Fibroblast of villous mesenchyme (primary cell): ENCODE results near the gene RTP5. TPM values are rescaled to one million over a fixed set of nuclear protein-coding genes. Genes with fewer than 3 reads are reported as not detected.
"Not testable (repeated sequence)": the region's sequence is repeated elsewhere in the genome, so short reads cannot be mapped to it uniquely, and the experiment has no call there.

Experiments
- DNase-seq: peaks from one replicate; pipeline ENCODE4 v3.0.0-alpha.2; 2010; ENCODE audit warnings: low read depth
- H3K4me3 ChIP-seq: 2 replicates; pipeline ENCODE4 v1.5.1; 2011; ENCODE audit warnings: low read depth, mild to moderate bottlenecking, low read length
- total RNA-seq: library from RNA; depleted of rRNA; stranded (reverse); fragments of >200 nt; gene quantifications from 2 replicates; pipeline ENCODE4 v1.2.3, GENCODE V29; 2012
- TF ChIP-seq, protein P1 (sequence below): IDR thresholded peaks from 2 replicates; pipeline ENCODE4 v1.5.1; 2012; ENCODE audit warnings: low read depth, mild to moderate bottlenecking, low read length; ENCODE audit not compliant: insufficient read depth

Gene RTP5
- total RNA-seq, 1 donor: not detected

DNA sequence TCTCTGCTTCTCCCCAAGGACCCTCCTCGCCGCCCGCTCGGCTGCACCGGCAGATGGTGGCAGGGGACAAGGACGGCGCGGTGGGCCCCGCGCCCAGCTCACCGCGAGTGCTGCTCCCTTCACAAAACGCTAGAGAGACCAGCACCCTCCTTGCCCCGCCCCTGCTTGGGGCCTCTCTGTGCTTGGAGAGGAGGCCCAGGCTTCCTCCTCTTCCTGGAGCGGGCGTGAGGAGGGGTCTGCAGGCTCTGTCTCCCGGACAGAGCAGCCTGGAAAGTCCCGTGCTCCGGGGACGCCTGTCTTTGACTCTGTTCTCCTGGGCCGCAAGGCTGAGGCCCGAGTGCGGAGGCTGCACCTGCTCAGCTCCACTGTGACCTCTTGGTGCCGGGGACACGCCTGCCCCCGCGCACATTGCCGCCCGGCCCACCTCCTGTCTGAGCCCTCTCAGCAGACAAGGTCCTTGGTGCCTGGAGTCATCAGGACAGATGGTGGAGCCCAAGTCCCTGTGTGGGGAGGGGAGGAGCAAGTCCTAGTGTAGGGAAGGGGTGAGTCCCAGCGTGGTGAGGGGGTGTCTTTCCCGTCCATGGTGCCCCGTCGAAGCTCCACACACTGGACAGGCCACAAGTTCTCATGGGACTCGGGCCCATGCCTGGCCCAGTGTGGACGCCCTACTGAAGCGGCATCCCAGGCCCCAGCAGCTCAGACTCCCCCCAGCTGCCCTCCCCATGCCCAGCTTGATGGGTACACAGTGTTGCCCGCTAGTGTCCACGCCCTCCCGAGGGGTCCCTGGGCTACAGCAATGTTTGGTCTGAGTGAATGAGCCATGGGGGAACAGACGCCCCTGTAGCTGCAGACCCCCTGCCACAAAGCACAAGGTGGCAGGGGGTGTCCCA, 33.8 kb downstream of the RTP5 start:
- TF ChIP-seq, protein P1, sequence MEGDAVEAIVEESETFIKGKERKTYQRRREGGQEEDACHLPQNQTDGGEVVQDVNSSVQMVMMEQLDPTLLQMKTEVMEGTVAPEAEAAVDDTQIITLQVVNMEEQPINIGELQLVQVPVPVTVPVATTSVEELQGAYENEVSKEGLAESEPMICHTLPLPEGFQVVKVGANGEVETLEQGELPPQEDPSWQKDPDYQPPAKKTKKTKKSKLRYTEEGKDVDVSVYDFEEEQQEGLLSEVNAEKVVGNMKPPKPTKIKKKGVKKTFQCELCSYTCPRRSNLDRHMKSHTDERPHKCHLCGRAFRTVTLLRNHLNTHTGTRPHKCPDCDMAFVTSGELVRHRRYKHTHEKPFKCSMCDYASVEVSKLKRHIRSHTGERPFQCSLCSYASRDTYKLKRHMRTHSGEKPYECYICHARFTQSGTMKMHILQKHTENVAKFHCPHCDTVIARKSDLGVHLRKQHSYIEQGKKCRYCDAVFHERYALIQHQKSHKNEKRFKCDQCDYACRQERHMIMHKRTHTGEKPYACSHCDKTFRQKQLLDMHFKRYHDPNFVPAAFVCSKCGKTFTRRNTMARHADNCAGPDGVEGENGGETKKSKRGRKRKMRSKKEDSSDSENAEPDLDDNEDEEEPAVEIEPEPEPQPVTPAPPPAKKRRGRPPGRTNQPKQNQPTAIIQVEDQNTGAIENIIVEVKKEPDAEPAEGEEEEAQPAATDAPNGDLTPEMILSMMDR: no peak

DNA sequence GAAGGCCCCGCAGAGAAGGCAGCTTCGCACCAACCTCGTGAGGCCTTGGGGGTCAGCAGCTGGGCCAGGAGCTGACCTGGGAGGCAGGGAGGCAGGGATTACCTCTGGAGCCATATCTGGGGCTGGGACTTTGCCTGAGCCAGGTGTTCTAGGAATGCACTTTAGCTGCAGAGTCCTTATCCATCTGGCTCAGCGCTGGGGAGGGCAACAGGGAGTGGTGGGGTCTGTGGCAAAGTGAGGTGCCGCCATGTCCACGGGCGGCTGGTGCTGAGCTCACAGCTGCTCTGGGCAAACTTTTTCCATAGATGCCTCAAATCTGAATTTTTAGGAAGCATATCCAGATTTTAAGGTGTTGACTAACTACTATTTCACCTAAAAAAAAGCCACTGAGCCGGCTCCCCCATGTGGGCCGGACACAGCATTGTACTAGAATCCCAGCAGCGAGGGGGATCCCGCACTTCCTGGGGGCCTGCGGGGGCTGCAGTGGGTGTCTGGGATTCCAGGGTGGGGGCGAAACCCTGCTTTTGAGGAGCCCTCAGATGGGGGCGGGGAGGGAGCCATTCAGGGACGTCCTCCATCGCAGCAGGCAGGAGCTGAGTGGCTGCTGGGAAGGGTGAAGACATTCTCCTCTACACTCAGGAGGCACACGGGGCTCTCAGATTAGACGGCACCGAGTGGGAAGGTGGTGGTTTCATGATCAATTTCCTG, 34.6 kb downstream of the RTP5 start:
- H3K4me3 ChIP-seq: no peak overlapping the region
- DNase-seq: no peak
- TF ChIP-seq, protein P1: no peak

More for the DNA sequence above, 33.8 kb downstream of the RTP5 start:
- H3K4me3 ChIP-seq: no peak overlapping the region
- DNase-seq: no peak

DNA sequence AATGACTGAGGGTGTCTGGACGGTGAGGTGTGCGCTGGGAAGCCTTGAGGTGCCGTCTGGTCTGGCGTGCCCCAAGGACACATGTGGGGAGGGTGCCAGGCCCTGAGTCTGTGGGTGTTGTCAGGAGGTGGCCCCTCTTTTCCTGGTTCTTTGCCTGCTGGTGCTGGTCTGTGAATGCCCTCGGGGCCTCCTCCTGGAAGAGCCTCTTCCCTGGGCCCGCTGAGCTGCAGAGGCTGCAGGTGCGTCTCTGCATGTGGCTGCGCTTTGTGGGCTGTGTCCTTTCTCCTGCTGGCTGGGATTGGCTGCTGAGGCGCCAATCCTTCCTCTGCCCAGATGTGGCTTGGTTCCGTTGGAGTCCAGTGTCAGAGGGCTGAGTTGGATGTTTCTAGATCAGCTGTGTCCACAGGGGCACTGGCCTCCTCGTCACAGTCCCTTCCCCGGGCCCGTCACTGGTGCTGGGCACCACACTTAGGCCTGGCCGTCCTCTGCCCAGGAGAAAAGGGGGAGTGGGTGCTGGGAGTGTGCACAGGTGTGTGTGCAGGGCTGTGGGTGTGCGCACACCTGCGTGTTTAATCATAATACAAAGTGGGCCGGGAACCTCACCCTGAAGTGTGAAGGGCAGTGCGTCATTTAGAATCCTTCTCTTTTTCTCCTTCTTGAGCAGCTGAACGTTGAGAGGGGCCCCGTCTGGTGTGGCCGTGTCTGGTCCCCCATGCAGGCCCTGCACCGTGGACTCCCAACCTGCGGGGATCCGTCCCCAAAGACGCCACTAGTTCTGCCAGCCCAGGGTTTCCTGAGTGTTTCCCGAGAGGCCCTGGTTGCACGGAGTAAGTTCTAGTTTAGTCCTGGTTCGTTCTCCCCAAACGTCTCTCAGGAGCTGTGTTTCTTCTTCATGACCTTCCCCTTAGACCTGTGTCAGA, 35.5 kb downstream of the RTP5 start:
- TF ChIP-seq, protein P1: no peak
- H3K4me3 ChIP-seq: no peak overlapping the region
- DNase-seq: no peak

DNA sequence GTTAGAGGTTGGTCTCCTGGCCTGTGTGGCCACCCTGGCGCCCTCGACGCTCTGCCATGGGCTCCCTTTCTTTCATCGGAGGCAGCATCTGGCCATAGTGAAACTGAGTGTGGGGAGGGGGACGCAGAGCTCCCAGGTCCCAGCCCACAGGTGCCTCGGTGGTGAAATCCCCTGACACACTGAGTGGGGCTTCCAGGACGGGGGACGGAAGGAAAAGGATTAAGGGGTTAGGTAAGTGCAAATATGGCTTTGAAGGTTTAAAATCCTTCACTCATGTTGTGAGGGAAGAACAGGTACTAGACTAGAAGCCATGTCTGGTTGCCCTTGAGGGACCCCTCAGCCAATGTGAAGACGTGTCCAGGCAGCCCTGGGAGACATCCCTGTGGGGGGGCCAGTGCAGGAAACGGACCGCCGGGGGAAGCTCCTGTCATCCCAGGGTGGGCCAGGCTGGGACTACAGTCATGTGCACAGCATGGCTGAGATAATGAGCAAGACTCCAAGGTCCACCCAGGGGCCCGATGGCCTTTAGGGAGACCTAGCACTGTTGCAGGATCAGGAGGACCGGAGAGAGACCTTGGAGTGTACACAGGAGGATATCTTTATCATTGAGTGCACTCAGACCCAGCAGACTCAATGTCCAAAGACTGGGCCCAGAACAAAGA, 36.3 kb downstream of the RTP5 start:
- DNase-seq: no peak
- H3K4me3 ChIP-seq: no peak overlapping the region
- TF ChIP-seq, protein P1: no peak

DNA sequence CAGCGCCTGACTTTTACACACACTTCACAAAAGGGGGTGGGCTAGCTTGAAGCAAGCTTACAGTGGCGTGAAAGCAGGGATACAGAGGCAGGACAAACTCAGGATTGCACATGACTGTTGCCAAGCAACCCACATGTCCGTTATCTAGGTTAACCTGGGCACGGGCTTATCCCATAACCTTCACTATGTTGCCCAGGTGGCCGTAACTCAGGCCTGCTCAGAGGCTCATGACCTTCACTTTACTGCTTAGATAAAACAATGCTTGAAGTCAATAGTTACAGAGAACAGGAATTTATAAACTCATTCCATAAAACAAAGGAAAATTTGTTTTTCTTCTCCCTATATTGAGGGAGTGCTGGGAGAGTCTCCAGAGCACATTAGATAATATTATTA, 36.8 kb downstream of the RTP5 start:
- not testable (repeated sequence) for DNase-seq, H3K4me3 ChIP-seq

DNA sequence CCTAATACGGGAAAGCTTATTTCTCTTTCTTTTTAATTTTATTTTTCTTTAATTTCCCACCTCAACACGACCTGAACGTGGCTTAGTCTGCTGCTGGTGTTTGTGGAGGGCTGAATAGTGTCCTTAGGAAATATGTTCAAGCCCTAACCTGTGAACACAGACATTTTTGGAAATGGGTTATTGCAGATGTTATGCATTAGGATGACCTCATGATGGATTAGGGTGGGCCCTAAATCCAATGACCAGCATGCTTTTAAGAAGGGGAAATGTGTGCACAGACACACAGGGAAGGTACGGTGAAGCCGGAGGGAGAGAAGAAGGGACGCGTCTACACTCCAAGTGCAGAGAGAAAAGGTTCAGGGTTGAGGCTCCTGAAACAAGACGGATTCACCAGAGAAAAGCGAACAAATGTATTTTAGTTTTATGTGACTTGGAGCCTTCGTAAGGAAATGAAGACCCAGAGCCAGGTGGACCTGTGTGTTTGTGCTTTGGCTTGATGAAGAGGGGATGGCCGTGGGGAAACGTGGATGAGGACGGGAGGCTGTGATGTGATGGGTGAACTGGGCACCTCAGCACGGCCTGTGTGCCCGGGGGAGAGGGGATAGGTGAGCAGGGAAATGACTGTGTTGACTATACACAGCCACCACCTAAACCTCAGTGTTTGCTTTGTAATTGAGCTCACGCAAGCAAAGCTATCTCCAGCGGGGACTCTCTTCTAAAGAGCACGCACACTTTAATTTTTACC, 37.5 kb downstream of the RTP5 start:
- DNase-seq: no peak
- TF ChIP-seq, protein P1: no peak
- H3K4me3 ChIP-seq: no peak overlapping the region

DNA sequence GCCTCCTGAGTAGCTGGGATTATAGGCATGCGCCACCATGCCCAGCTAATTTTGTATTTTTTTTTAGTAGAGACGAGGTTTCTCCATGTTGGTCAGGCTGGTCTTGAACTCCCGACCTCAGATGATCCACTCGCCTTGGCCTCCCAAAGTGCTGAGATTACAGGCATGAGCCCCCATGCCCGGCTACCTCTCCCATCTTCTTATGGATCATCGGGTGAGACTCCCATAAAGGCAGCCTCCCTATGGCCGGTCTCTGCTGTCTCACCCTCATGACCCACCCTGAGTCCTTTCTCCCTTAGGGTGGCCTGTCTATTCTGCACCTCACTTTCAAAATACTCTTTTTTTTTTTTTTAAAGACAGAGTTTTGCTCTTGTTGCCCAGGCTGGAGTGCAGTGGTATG, 38.3 kb downstream of the RTP5 start:
- H3K4me3 ChIP-seq, DNase-seq: not testable (repeated sequence)
